Posterior cingulate gyrus (tissue), 11 donors: Measurements from ENCODE around the gene FAM199X.
"Not testable (repeated sequence)": the region's sequence is repeated elsewhere in the genome, so short reads cannot be mapped to it uniquely, and the experiment has no call there.

Source experiments
- DNase-seq, 10 donors: peaks; one replicate each; pipeline versions ENCODE4 v3.0.0 to v3.0.0-alpha.2; 2020 to 2021; ENCODE audit warnings: mixed read lengths in 3 of 10
- intact Hi-C: fragments of 100-400 bp; cut with DNase I; formaldehyde crosslinking; loops from one replicate; pipeline ENCODE4 v1.15.1; 2023

The FAM199X gene

GRCh38 chrX:104183685-104184084 is 17.4 kb downstream of the FAM199X start:
- no peak for DNase-seq
- intact Hi-C loops = no loop called here

DNA sequence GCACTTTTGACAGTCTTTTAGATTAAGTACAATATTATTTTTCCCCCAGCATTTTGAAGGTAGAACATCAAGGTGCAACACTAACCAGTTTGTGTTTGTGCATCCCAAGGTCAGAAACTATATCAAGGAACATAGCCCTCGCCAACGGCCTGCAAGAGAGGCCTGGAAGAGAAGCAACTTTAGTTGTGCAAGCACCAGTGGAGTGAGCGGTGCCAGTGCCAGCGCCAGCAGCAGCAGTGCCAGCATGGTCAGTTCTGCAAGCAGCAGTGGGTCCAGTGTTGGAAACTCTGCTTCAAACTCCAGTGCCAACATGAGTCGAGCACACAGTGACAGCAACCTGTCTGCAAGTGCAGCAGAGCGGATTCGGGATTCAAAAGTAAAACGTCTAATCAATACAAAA is 21.7 kb downstream of the FAM199X start:
- no peak for DNase-seq
- intact Hi-C loops = no loop called here

DNA sequence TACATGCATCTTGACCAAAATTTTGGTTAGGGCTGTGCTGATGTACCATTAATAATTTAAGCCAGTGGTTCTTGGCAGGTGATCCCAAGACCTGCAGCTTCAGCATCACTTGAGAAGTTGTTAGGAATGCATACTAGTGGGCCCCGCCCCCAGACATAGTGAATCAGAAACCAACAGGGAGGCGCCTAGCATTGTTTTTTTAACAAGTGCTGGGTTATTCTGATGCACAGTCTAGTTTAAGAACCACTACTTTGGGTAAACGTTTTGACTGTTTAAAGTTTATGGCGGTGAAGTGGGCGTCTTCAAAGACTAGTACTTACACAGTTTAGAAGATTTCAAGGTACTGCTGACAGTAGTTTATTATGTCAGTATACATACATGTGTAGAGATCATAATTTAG is 23.6 kb downstream of the FAM199X start:
- no peak for DNase-seq
- intact Hi-C loops = no loop called here

- no peak for DNase-seq
Measured at GRCh38 chrX:104193485-104193884, 27.2 kb downstream of the FAM199X start.

GRCh38 chrX:104195013-104195412 is 28.8 kb downstream of the FAM199X start:
- intact Hi-C loops = loop anchor here (5.0 kb wide), 1 partner anchor 77 kb away; no protein-coding TSS in a partner anchor
- no peak for DNase-seq

More at GRCh38 chrX:104193485-104193884, 27.2 kb downstream of the FAM199X start:
- intact Hi-C loops = no loop called here

GRCh38 chrX:104195489-104196084 is 29.3 kb downstream of the FAM199X start:
- intact Hi-C loops = loop anchor here (5.0 kb wide), 1 partner anchor 77 kb away; no protein-coding TSS in a partner anchor

GRCh38 chrX:104205548-104205947 is 39.3 kb downstream of the FAM199X start:
- intact Hi-C loops = no loop called here
- no peak for DNase-seq

More at GRCh38 chrX:104195489-104196084, 29.3 kb downstream of the FAM199X start:
- no peak for DNase-seq

DNA sequence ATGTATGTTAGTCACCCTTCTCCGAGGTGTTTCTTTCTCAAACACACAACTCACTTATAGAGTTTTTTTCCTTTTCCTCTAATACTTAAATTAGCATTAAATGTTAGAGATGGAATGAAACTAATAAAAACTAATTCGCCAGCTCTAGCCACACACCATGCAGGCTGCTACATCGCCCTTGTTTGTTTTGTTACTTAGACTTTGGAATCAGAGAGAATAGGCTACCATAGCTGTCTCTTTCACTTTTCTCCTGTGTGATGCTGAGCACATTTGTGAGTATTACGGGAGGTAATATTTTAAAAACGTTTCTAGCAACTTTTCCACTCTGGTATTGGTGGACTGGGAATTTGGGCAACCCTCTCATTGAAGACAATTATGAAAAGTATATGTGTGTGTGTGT is 44.9 kb downstream of the FAM199X start:
- intact Hi-C loops = no loop called here
- DNase-seq = no peak

- intact Hi-C loops, DNase-seq: not testable (repeated sequence)
Measured at GRCh38 chrX:104230060-104230459, 63.8 kb downstream of the FAM199X start.
